GM12878 (cell line): ENCODE measurements around the gene GRK5.

ENCODE experiments used
- IRF4 ChIP-seq: IDR thresholded peaks from 2 replicates; pipeline ENCODE4 v1.6.1; 2011; ENCODE audit warnings: low read depth, low read length
- SMAD1 ChIP-seq: fragments of 450-650 bp; IDR thresholded peaks from 2 replicates; pipeline ENCODE4 v1.6.1; 2018; ENCODE audit warnings: mild to moderate bottlenecking, low read depth; ENCODE audit not compliant: partially characterized antibody
- TF ChIP-seq, protein P1 (sequence below): IDR thresholded peaks from 2 replicates; pipeline ENCODE4 v1.6.1; 2012; ENCODE audit warnings: mild to moderate bottlenecking, low read depth, low read length
- TF ChIP-seq, protein P2 (sequence below), 3 experiments: IDR thresholded peaks in 2 of 3; conservative IDR thresholded peaks in 1 of 3; 2 replicates each; pipeline ENCODE4 v1.5.1; 2011; ENCODE audit warnings: low read depth in 3 of 3, low read length in 3 of 3, mild to moderate bottlenecking in 3 of 3, control low read depth in 2 of 3, moderate library complexity in 2 of 3, inconsistent platforms in 1 of 3, mixed read lengths in 1 of 3; ENCODE audit not compliant: control insufficient read depth in 2 of 3, insufficient read depth in 1 of 3; ENCODE audit errors: extremely low read depth in 1 of 3
- TF ChIP-seq, protein P3 (sequence below): IDR thresholded peaks from 2 replicates; pipeline ENCODE4 v1.6.1; 2011; ENCODE audit warnings: low read depth, mild to moderate bottlenecking, low read length, moderate library complexity, borderline replicate concordance; ENCODE audit errors: extremely low read depth

DNA sequence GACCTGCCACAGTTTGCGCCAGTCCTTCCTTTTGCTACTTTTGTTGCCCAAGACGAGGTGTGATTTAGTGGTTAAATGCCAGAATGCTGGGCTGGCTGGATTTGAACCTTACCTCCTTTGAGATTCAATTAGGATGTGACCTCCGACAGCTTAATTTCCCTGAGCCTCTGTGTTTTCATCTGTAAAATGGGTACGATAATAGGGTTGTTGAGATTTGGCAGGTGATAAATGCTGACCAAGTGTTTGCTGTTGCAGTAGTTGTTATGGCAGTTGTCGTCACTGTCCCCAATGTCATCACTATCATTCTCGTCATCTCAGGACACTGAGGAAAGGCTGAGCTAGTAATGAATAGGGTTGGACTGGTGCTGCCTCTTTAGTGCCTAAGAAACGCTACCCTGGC lies 61.1 kb downstream of the GRK5 start:
- TF ChIP-seq IRF4 (no peak; the same call in 1 of the 2 replicates), SMAD1 (no peak)
- TF ChIP-seq, protein P1, sequence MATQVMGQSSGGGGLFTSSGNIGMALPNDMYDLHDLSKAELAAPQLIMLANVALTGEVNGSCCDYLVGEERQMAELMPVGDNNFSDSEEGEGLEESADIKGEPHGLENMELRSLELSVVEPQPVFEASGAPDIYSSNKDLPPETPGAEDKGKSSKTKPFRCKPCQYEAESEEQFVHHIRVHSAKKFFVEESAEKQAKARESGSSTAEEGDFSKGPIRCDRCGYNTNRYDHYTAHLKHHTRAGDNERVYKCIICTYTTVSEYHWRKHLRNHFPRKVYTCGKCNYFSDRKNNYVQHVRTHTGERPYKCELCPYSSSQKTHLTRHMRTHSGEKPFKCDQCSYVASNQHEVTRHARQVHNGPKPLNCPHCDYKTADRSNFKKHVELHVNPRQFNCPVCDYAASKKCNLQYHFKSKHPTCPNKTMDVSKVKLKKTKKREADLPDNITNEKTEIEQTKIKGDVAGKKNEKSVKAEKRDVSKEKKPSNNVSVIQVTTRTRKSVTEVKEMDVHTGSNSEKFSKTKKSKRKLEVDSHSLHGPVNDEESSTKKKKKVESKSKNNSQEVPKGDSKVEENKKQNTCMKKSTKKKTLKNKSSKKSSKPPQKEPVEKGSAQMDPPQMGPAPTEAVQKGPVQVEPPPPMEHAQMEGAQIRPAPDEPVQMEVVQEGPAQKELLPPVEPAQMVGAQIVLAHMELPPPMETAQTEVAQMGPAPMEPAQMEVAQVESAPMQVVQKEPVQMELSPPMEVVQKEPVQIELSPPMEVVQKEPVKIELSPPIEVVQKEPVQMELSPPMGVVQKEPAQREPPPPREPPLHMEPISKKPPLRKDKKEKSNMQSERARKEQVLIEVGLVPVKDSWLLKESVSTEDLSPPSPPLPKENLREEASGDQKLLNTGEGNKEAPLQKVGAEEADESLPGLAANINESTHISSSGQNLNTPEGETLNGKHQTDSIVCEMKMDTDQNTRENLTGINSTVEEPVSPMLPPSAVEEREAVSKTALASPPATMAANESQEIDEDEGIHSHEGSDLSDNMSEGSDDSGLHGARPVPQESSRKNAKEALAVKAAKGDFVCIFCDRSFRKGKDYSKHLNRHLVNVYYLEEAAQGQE, result no peak
- TF ChIP-seq, protein P2, sequence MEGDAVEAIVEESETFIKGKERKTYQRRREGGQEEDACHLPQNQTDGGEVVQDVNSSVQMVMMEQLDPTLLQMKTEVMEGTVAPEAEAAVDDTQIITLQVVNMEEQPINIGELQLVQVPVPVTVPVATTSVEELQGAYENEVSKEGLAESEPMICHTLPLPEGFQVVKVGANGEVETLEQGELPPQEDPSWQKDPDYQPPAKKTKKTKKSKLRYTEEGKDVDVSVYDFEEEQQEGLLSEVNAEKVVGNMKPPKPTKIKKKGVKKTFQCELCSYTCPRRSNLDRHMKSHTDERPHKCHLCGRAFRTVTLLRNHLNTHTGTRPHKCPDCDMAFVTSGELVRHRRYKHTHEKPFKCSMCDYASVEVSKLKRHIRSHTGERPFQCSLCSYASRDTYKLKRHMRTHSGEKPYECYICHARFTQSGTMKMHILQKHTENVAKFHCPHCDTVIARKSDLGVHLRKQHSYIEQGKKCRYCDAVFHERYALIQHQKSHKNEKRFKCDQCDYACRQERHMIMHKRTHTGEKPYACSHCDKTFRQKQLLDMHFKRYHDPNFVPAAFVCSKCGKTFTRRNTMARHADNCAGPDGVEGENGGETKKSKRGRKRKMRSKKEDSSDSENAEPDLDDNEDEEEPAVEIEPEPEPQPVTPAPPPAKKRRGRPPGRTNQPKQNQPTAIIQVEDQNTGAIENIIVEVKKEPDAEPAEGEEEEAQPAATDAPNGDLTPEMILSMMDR (IDR thresholded peaks at IDR 0.05 in 2 of 3, conservative IDR thresholded peaks at IDR 0.05 in 1 of 3; ENCODE audit: control insufficient read depth in 2 of 3, extremely low read depth in 1 of 3, insufficient read depth in 1 of 3, low read depth in 3 of 3, low read length in 3 of 3), result no peak
- TF ChIP-seq, protein P3, sequence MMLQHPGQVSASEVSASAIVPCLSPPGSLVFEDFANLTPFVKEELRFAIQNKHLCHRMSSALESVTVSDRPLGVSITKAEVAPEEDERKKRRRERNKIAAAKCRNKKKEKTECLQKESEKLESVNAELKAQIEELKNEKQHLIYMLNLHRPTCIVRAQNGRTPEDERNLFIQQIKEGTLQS, result no peak
